Stimulated activated CD8-positive, alpha-beta memory T cell treated with anti-CD3 and anti-CD28 coated beads, Interleukin-4, amount 100 ng/mL, for 4 hours (primary cell): ENCODE data around the gene CARM1.
"Not testable (repeated sequence)": the region's sequence is repeated elsewhere in the genome, so short reads cannot be mapped to it uniquely, and the experiment has no call there.

Source experiments
- DNase-seq, 2 donors: peaks; one replicate each; pipeline ENCODE4 v3.0.0-alpha.2; 2020; ENCODE audit warnings: low read depth in 2 of 2, low spot score in 1 of 2

The CARM1 gene

GRCh38 chr19:10870955-10871603, at the start of gene CARM1:
TSS of gene CARM1 (plus strand) at chr19:10871553. CDS start at chr19:10871703, 150 bp downstream.
- peak; percentile 98 for DNase-seq

DNA sequence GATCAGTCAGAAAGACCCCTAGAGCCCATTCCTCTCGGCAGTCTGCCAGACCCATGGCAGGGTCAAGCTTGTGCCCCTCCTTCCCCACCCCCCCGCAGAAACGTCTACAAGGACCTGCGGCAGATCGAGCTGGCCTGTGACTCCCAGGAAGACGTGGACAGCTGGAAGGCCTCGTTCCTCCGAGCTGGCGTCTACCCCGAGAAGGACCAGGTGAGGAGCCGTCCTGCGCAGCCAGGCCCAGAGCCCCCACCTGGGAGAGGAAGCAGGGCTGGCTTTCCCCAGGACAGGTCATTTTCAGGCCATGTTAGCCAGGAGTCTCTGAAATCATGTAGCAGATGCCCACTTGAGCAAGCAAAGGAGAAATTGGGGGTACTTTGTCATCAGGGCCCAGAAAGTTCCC, 47.7 kb upstream of the CARM1 start:
- no peak for DNase-seq

- DNase-seq, result no peak
Observed at GRCh38 chr19:10826231-10826630, 45.1 kb upstream of the CARM1 start.

- no peak for DNase-seq
Observed at GRCh38 chr19:10826846-10827245, 44.5 kb upstream of the CARM1 start.

DNA sequence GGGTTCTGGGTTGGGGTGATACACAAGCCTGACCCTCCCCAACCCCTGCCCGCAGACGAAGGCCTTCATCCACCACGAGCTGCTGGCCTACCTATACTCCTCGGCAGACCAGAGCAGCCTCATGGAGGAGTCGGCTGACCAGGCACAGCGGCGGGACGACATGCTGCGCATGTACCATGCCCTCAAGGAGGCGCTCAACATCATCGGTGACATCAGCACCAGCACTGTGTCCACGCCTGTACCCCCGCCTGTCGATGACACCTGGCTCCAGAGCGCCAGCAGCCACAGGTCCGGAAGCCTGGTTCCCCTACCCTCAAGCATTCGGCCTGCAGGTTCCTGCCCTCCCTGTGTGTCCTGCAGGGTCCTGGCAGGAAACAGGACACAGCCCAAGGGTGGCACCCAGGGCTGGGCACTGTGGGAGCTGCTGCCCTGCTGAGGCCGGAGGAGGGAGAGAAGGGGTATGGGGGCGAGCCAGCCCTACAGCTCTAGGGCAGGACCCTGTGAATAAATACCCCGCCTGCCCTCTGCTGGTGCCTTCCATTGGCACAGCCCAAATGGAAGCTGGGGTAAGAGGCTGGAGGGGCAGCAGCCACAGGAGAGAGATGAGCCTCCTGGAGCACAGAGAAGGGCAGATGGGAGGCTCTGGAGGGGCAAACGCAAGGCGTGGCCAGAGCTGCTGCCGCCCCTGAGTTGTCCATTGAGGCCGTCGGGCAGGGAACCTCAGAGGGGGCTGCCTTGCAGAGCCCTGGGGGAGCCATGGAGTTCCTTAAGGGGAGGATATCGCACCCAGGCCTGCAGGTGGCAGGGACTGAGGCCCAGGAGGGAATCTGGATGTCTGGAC, 42.2 kb upstream of the CARM1 start:
- no peak for DNase-seq

DNA sequence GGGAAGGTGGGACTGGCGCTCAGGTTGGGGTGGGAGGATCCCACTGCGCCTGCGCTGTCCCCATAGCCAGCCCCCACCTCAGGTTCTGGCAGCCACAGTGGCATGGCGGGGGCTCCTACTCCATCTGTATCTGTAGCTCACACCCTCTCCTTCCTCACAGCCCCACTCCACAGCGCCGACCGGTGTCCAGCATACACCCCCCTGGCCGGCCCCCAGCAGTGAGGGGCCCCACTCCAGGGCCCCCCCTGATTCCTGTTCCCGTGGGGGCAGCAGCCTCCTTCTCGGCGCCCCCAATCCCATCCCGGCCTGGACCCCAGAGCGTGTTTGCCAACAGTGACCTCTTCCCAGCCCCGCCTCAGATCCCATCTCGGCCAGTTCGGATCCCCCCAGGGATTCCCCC, 41.4 kb upstream of the CARM1 start:
- DNase-seq, result no peak

GRCh38 chr19:10830370-10830769, 41.0 kb upstream of the CARM1 start:
- DNase-seq, result no peak

DNA sequence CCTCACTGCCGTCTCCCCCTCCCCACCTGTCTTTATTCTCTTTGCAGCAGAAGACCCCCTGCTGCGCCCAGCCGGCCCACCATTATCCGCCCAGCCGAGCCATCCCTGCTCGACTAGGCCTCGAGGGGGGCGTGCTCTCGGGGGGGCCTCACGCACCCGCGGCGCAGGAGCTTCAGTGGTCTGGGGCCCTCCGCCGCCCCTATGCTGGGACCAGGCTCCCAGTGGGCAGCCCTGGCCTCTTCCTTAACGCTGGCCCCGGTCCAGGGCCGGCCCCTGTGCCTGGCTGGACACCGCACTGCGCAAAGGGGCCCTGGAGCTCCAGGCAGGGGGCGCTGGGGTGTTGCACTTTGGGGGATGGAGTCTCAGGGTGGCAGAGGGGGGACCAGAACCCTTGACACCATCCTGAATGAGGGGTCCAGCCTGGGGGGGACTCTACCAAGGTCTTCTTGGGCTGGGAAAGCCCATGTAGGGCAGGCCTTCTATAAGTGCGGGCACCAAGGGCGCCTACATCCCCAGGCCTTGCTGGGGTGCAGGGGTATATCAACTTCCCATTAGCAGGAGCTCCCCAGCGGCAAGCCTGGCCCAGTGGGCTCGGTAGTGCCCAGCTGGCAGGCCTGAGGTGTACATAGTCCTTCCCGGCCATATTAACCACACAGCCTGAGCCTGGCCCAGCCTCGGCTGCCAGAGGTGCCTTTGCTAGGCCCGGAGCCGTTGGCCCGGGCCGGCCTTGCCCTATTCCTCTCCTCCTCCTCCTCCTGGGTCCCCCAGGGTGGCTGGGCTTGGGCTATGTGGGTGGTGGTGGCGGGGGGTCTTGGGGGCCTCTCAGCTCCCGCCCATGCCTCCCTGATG, 40.2 kb upstream of the CARM1 start:
- DNase-seq, result no peak

DNA sequence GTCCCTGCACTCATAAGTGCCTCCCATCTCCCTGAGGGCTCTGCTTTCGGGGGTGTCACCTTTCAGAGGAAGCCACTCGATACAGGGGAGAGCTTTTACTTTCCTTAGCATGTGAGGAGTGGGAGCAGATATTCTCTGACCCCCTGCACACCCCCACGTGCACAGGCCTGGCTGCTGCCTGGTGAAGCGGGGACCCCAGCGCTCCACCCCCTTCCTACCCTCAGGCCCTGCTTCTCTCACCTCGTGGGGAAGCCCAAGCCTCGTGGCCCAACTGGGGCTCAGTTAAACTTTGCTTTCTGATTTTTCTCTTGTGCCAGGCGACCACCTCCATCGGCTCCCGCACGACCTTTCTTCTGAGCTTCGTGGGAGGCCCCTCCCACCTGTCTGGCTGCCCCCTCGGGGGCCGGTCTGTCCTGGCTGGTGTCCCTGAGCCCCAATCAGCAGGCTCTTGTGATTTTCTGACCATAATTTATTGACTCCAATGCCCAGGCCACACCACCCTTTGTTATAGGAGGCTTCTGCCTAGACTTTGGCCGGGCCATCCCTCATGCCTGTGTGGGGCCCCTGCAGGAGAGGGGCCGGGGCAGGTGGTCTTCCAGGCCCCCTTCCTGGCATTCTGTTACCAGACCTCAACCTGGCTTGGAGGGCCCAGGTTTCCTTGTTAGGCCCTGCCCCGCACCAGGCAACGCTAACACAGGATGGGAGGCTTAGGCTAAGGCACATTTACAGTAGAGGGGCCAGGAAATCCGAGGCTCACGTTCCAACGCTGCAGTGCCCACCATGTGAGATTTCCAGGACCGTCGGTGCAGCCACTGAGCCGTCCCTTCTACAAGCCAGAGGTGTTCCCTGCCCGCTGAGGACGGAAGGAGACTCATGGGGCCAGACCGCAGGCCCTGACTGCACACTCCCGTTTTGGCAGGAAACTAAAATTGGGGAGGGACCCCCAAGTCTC, 39.1 kb upstream of the CARM1 start:
- DNase-seq, result no peak

DNA sequence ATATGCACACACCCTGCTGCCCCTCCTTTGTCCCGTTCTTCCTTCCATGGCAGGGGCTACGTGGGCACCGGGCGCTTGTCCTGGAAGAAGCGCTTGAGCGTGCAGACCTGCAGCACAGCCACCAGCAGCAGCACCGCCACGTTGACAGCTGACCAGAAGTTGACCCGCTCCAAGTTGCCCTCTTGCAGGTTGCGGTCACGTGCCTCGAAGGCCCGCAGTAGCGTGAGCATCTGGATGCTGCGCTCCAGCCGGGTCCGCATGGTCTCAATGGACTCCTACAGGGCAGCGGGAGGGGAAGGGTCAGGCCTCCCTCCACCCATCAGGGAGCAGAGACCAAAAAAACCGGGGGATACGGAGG, 38.4 kb upstream of the CARM1 start:
- no peak for DNase-seq

- no peak for DNase-seq
Observed at GRCh38 chr19:10835089-10835753, 36.1 kb upstream of the CARM1 start.

DNA sequence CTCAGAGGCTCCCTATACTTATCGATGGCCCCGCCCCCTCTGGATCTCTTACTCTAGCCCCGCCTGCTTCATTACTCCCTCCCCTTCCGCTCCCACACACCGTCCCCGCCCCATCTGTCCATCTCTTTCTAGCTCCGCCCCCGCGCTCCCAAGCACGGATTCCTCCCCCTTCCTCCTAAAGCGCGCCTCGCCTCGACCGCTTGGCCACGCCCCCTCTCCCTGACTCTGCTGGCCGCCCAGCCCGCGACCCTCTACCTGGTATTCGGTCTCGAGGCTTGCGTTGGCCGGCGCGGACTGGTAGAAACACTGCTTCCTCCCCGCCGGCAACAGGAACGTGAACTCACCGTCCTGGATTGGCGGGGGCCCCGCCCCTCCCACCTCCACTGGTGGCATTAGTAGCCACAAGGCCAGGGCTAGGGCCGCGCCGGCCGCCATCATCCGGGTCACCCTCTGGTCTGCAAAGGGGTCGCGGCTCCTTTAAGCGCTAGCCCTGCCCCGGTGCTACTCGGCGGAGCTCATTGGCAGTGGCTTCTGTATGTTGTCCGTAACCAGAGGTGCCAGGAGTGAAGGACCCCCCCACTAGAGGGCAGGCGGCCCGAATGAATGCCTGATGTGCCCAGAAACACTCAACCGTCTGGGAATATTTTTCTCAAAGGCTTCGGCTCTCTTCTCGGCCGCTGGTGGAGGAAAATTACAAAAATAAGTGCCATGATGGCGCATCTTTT, 35.4 kb upstream of the CARM1 start, which contains the start of gene TMED1:
Gene TMED1 (minus strand): TSS at position 459 of the 725 bp plus-strand sequence. CDS start 21 bp downstream, at position 438.
- DNase-seq, result peak; percentile 85

GRCh38 chr19:10836479-10837330, 34.6 kb upstream of the CARM1 start:
- peak; percentile 53 to 58 for DNase-seq

- DNase-seq, result not testable (repeated sequence)
Observed at GRCh38 chr19:10837649-10838048, 33.7 kb upstream of the CARM1 start.

DNA sequence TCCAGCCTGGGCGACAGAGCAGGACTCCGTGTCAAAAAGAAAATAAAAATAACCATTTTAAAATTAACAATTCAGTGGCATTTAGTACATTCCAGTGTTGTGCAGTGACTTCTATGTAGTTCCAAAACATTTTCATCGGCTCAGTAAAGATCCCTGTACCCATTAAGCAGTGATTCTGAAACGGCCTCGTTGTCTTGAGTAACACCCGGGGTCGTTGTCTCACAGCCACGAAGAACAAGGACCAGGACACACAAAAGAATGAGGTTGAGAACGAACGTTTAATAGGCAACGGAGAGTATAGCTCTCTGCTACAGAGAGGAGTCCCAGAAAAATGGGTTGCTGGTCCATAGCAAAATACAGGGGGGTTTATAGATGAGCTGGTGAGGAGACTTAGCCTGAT, 33.0 kb upstream of the CARM1 start:
- no peak for DNase-seq

GRCh38 chr19:10839114-10840050, 32.0 kb upstream of the CARM1 start:
- no peak for DNase-seq

DNA sequence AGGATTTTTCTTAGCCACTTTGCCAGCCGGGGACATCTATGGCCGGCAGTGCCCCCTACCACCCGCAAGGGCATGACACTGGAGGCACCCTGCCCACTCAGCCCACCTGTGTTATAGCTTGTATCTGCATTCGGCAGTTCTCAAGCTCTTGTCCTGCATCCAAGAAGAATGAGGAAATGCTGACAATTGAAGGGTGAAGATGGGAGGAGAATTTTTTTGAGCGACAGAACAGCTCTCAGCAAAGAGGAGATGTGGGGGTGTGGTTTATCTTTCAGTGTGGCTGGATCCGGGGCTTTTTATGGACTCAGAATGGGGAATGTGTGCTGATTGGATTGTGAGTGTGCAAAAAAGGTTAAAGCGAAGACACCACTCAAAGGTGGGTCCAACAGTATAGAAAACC, 28.6 kb upstream of the CARM1 start:
- no peak for DNase-seq
